Measurements from ENCODE around the gene SIKE1. TPM values are rescaled to one million over a fixed set of nuclear protein-coding genes. Genes with fewer than 3 reads are reported as not detected.

SIKE1 gene
- total RNA-seq = 56.7 and 70.4 TPM in 2 replicates

GRCh38 chr1:114780344-114781226 lies at the start of gene SIKE1:
Gene SIKE1 (minus strand): TSS chr1:114780685. CDS start chr1:114780607, 78 bp downstream.

DNA sequence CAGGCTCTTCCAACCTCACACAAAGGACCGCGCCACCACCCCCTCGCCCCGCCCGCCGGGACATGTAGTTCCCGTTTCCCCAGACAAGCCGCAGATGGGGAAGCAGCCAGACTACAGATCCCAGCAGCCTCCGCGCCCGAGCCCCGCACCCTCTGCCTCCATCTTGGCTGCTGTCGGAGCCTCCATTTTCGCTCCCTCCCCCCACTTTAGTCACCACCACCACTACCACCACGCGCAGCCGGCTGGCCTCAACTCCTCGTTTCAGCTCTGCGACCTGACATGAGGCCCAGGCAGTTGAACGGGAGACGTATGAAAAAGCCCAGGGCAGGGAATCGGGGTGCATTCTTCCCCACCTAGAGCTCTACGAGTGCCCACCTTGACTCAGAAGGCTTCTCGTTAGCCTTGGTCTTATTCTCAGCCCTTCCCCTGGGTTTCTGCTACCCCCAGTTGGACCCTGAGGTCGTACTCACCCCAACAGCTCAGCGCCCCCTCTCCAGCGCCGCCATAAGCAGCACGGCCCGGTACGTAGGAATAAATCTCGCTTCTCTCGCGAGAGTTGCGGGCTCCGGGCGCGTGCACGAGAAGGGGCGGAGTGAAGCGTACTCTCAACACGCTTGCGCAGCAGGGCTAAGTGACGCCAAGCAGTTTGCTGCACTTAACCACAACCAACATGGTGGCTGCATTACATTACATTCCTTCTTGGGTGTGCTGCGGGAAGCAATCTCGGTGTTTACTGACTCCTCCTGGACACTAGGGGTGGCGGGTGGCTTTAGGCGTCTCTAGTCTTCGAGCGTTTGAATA lies 22.8 kb downstream of the SIKE1 start, which contains the start of gene CSDE1:
CSDE1 (minus strand) TSS at position 530 of the 801 bp plus-strand sequence. CDS start 18,094 bp downstream, outside the sequence.

Other genes starting within 250 kb of the SIKE1 start
- gene BCAS2, start 199.1 kb downstream of the SIKE1 start, total RNA-seq = 38.3 and 44.9 TPM in 2 replicates
- gene DENND2C, start 110.6 kb downstream of the SIKE1 start, total RNA-seq = 1.5 and 3.0 TPM in 2 replicates
- gene AMPD1, start 85.1 kb downstream of the SIKE1 start, total RNA-seq = not detected in 2 replicates
- gene NRAS, start 63.9 kb downstream of the SIKE1 start, total RNA-seq = 18.8 and 28.8 TPM in 2 replicates
- 978 and 1,876 TPM in 2 replicates for gene CSDE1, start 22.7 kb downstream of the SIKE1 start, total RNA-seq
- not detected in 2 replicates for gene SYCP1, start 74.2 kb upstream of the SIKE1 start, total RNA-seq
- not detected in 2 replicates for gene TSHB, start 249.1 kb upstream of the SIKE1 start, total RNA-seq

Data from bronchial smooth muscle cell (primary cell).